Liver (tissue), 9 donors: Measurements from ENCODE around the gene PHC1. TPM values are rescaled to one million over a fixed set of nuclear protein-coding genes. Genes with fewer than 3 reads are reported as not detected.
"Not testable (repeated sequence)": the region's sequence is repeated elsewhere in the genome, so short reads cannot be mapped to it uniquely, and the experiment has no call there.

Source experiments
- DNase-seq: peaks from one replicate; pipeline ENCODE4 v3.0.0-alpha.2; 2017; ENCODE audit warnings: low spot score
- H3K27ac ChIP-seq, 2 donors: one replicate each; pipeline ENCODE4 v1.7.0; 2013; ENCODE audit warnings: inconsistent platforms in 2 of 2, low read length in 2 of 2, control low read depth in 1 of 2, low read depth in 1 of 2, mild to moderate bottlenecking in 1 of 2
- H3K27me3 ChIP-seq, 4 donors: one replicate each; pipeline versions ENCODE4 v1.6.1 to v1.7.0; 2013; ENCODE audit warnings: low read length in 3 of 4, inconsistent platforms in 1 of 4, mild to moderate bottlenecking in 1 of 4, moderate library complexity in 1 of 4; ENCODE audit not compliant: control insufficient read depth in 4 of 4, insufficient read depth in 4 of 4
- H3K36me3 ChIP-seq, 4 donors: one replicate each; pipeline versions ENCODE4 v1.6.1 to v1.7.0; 2013; ENCODE audit warnings: low read length in 3 of 4, mild to moderate bottlenecking in 3 of 4, low read depth in 1 of 4, moderate library complexity in 1 of 4; ENCODE audit not compliant: control insufficient read depth in 4 of 4, insufficient read depth in 3 of 4
- H3K4me1 ChIP-seq, 4 donors: one replicate each; pipeline versions ENCODE4 v1.6.1 to v1.7.0; 2013; ENCODE audit warnings: low read length in 3 of 4, mild to moderate bottlenecking in 3 of 4, moderate library complexity in 1 of 4; ENCODE audit not compliant: control insufficient read depth in 4 of 4, insufficient read depth in 4 of 4
- H3K4me3 ChIP-seq, 3 donors: one replicate each; pipeline versions ENCODE4 v1.6.1 to v1.7.0; 2013; ENCODE audit warnings: low read length in 3 of 3, control low read depth in 1 of 3, low read depth in 1 of 3, mild to moderate bottlenecking in 1 of 3
- H3K9ac ChIP-seq, 2 donors: one replicate each; pipeline ENCODE4 v1.7.0; 2013; ENCODE audit warnings: low read length in 2 of 2, mild to moderate bottlenecking in 2 of 2, moderate library complexity in 2 of 2, control low read depth in 1 of 2, low read depth in 1 of 2
- H3K9me3 ChIP-seq, 4 donors: one replicate each; pipeline versions ENCODE4 v1.6.1 to v1.7.0; 2013; ENCODE audit warnings: low read length in 3 of 4; ENCODE audit not compliant: control insufficient read depth in 4 of 4
- FOXA1 ChIP-seq: IDR thresholded peaks from 2 replicates; pipeline ENCODE4 v1.6.1; 2016; ENCODE audit warnings: antibody characterized with exemption
- GABPA ChIP-seq, 2 donors: IDR thresholded peaks in 1 of 2; conservative IDR thresholded peaks in 1 of 2; 2 replicates each; pipeline ENCODE4 v1.6.1; 2016; ENCODE audit warnings: antibody characterized with exemption in 2 of 2, mild to moderate bottlenecking in 1 of 2, moderate library complexity in 1 of 2
- HNF4A ChIP-seq, 2 donors: conservative IDR thresholded peaks; 2 replicates each; pipeline ENCODE4 v1.6.1; 2016; ENCODE audit warnings: antibody characterized with exemption in 2 of 2, mild to moderate bottlenecking in 2 of 2
- JUND ChIP-seq, 2 donors: IDR thresholded peaks; 2 replicates each; pipeline ENCODE4 v1.6.1; 2016; ENCODE audit warnings: antibody characterized with exemption in 2 of 2
- RXRA ChIP-seq, 2 donors: IDR thresholded peaks; 2 replicates each; pipeline ENCODE4 v1.6.1; 2017 to 2018; ENCODE audit warnings: antibody characterized with exemption in 2 of 2, mild to moderate bottlenecking in 1 of 2
- SP1 ChIP-seq: IDR thresholded peaks from 2 replicates; pipeline ENCODE4 v1.6.1; 2018; ENCODE audit warnings: antibody characterized with exemption, mild to moderate bottlenecking
- WGBS: extraction: QIAGEN DNeasy Blood & Tissue Kit; methylation state at CpG from one replicate; pipeline ENCODE4 v1.1.7; 2013; 5-methylcytosine and 5-hydroxymethylcytosine counted together
- polyA plus RNA-seq, 2 donors: library from polyadenylated mRNA; stranded (reverse) in 1 of 2; unstranded in 1 of 2; fragments of 200-250 nt in 1 of 2; fragments of >200 nt in 1 of 2; fragmentation: Nextera tagmentation in 1 of 2; extraction: Ambion mirVana in 1 of 2; gene quantifications; one replicate each; pipeline versions ENCODE4 v1.2.1 to v1.2.3, GENCODE V29; 2013 to 2015
- total RNA-seq, 2 donors: library from RNA; depleted of rRNA; stranded (reverse); fragments of >200 nt; gene quantifications; one replicate each; pipeline ENCODE4 v1.2.3, GENCODE V29; 2014
- TF ChIP-seq, protein P1 (sequence below): IDR thresholded peaks from 2 replicates; pipeline ENCODE4 v1.6.1; 2016; ENCODE audit warnings: antibody characterized with exemption
- TF ChIP-seq, protein P2 (sequence below): fragments of 150-350 bp; IDR thresholded peaks from 2 replicates; pipeline ENCODE4 v1.5.1; 2017; ENCODE audit warnings: improper control_type of control experiment, low read depth, low read length; ENCODE audit not compliant: missing input control
- TF ChIP-seq, protein P3 (sequence below): IDR thresholded peaks from 2 replicates; pipeline ENCODE4 v1.6.1; 2016; ENCODE audit warnings: antibody characterized with exemption
- TF ChIP-seq, protein P4 (sequence below): IDR thresholded peaks from 2 replicates; pipeline ENCODE4 v1.6.1; 2016; ENCODE audit warnings: antibody characterized with exemption
- TF ChIP-seq, protein P5 (sequence below): IDR thresholded peaks from 2 replicates; pipeline ENCODE4 v1.6.1; 2016; ENCODE audit warnings: antibody characterized with exemption, mild to moderate bottlenecking
- donor health status: healthy.
- donor health status: healthy.
- donor health status: healthy.
- donor health status: healthy.
- donor health status: healthy.

Gene PHC1
- total and polyA plus RNA-seq, 4 donors, result 2.4 to 7.6 (median 3.9) TPM

DNA sequence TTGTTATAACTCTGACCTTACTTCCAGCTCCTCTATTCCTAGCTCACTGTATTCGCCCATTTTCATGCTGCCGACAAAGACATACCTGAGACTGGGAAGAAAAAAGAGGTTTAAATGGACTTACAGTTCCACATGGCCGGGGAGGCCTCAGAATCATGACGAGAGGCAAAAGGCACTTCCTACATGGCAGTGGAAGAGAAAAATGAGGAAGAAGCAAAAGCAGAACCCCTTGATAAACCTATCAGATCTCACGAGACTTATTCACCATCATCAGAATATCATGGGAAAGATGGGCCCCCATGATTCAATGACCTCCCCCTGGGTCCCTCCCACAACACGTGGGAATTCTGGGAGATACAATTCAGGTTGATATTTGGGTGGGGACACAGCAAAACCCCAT lies 14.5 kb upstream of the PHC1 start:
- Histone ChIP-seq H3K27me3 (no peaks in the 10 kb centered on the region), H3K36me3 (no peaks in the 10 kb centered on the region), H3K4me3 (no peak overlapping the region), H3K9me3 (no peaks in the 10 kb centered on the region), H3K9ac (no peak overlapping the region), H3K27ac (no peak overlapping the region), H3K4me1 (no peaks in the 10 kb centered on the region)
- WGBS, result 77% methylated on average over 6 of the region's 6 CpGs
- no peak for DNase-seq
- TF ChIP-seq, protein P1, sequence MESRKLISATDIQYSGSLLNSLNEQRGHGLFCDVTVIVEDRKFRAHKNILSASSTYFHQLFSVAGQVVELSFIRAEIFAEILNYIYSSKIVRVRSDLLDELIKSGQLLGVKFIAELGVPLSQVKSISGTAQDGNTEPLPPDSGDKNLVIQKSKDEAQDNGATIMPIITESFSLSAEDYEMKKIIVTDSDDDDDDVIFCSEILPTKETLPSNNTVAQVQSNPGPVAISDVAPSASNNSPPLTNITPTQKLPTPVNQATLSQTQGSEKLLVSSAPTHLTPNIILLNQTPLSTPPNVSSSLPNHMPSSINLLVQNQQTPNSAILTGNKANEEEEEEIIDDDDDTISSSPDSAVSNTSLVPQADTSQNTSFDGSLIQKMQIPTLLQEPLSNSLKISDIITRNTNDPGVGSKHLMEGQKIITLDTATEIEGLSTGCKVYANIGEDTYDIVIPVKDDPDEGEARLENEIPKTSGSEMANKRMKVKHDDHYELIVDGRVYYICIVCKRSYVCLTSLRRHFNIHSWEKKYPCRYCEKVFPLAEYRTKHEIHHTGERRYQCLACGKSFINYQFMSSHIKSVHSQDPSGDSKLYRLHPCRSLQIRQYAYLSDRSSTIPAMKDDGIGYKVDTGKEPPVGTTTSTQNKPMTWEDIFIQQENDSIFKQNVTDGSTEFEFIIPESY, result no peak
- TF ChIP-seq HNF4A (conservative IDR thresholded peaks at IDR 0.05) (no peak), SP1 (no peak), FOXA1 (no peak), JUND (IDR thresholded peaks at IDR 0.05) (no peak)
- TF ChIP-seq, protein P2, sequence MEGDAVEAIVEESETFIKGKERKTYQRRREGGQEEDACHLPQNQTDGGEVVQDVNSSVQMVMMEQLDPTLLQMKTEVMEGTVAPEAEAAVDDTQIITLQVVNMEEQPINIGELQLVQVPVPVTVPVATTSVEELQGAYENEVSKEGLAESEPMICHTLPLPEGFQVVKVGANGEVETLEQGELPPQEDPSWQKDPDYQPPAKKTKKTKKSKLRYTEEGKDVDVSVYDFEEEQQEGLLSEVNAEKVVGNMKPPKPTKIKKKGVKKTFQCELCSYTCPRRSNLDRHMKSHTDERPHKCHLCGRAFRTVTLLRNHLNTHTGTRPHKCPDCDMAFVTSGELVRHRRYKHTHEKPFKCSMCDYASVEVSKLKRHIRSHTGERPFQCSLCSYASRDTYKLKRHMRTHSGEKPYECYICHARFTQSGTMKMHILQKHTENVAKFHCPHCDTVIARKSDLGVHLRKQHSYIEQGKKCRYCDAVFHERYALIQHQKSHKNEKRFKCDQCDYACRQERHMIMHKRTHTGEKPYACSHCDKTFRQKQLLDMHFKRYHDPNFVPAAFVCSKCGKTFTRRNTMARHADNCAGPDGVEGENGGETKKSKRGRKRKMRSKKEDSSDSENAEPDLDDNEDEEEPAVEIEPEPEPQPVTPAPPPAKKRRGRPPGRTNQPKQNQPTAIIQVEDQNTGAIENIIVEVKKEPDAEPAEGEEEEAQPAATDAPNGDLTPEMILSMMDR, result no peak
- TF ChIP-seq, protein P3, sequence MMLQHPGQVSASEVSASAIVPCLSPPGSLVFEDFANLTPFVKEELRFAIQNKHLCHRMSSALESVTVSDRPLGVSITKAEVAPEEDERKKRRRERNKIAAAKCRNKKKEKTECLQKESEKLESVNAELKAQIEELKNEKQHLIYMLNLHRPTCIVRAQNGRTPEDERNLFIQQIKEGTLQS, result no peak
- TF ChIP-seq, protein P4, sequence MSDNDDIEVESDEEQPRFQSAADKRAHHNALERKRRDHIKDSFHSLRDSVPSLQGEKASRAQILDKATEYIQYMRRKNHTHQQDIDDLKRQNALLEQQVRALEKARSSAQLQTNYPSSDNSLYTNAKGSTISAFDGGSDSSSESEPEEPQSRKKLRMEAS, result no peak
- TF ChIP-seq, protein P5, sequence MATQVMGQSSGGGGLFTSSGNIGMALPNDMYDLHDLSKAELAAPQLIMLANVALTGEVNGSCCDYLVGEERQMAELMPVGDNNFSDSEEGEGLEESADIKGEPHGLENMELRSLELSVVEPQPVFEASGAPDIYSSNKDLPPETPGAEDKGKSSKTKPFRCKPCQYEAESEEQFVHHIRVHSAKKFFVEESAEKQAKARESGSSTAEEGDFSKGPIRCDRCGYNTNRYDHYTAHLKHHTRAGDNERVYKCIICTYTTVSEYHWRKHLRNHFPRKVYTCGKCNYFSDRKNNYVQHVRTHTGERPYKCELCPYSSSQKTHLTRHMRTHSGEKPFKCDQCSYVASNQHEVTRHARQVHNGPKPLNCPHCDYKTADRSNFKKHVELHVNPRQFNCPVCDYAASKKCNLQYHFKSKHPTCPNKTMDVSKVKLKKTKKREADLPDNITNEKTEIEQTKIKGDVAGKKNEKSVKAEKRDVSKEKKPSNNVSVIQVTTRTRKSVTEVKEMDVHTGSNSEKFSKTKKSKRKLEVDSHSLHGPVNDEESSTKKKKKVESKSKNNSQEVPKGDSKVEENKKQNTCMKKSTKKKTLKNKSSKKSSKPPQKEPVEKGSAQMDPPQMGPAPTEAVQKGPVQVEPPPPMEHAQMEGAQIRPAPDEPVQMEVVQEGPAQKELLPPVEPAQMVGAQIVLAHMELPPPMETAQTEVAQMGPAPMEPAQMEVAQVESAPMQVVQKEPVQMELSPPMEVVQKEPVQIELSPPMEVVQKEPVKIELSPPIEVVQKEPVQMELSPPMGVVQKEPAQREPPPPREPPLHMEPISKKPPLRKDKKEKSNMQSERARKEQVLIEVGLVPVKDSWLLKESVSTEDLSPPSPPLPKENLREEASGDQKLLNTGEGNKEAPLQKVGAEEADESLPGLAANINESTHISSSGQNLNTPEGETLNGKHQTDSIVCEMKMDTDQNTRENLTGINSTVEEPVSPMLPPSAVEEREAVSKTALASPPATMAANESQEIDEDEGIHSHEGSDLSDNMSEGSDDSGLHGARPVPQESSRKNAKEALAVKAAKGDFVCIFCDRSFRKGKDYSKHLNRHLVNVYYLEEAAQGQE, result no peak

DNA sequence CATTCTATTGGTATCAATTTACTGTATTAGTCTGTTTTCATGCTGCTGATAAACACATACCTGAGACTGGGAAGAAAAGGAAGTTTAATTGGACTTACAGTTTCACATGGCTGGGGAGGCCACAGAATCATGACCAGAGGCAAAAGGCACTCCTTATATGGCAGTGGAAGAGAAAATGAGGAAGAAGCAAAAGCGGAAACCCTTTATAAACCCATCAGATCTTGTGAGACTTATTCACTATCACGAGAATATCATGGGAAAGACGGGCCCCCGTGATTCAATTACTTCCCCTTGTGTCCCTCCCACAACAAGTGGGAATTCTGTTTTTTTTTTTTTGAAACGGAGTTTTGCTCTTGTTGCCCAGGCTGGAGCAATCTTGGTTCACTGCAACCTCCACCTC lies 11.6 kb upstream of the PHC1 start:
- H3K4me1 ChIP-seq, H3K9me3 ChIP-seq, H3K27ac ChIP-seq, H3K4me3 ChIP-seq, H3K9ac ChIP-seq, H3K27me3 ChIP-seq, H3K36me3 ChIP-seq, DNase-seq: not testable (repeated sequence)
- 81% methylated on average over 5 of the region's 5 CpGs for WGBS

DNA sequence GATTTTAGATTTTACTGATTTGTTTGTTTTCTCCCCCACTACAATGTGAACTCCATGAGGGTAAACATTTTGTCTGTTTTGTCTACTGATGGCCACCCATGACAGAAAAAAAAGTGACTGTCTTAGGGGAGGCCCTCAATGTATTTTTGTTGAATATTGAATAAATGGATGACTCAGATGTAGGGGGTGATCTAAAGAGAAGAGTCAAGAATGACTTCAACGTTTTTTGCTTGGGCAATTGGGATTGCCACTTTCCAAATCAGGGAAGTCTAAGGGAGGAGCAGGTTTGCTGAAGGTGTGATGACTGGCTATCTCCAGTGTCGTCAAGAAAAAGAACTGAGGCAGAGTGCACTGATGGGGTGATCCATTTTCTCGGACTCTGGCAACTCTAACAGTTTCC lies 10.7 kb upstream of the PHC1 start:
- Histone ChIP-seq H3K4me1 (no peaks in the 10 kb centered on the region), H3K27me3 (no peaks in the 10 kb centered on the region), H3K4me3 (no peak overlapping the region), H3K36me3 (no peaks in the 10 kb centered on the region), H3K9me3 (no peaks in the 10 kb centered on the region), H3K27ac (no peak overlapping the region), H3K9ac (no peak overlapping the region)
- 73% methylated on average over 3 of the region's 3 CpGs for WGBS
- no peak for DNase-seq
- TF ChIP-seq HNF4A (conservative IDR thresholded peaks at IDR 0.05) (no peak), GABPA (IDR thresholded peaks at IDR 0.05 in 1 of 2, conservative IDR thresholded peaks at IDR 0.05 in 1 of 2) (no peak), RXRA (IDR thresholded peaks at IDR 0.05) (no peak)
- TF ChIP-seq, protein P5, result no peak
- TF ChIP-seq, protein P3, result no peak
- TF ChIP-seq, protein P2, result no peak
- TF ChIP-seq, protein P4, result no peak
